ENCODE data around the gene MUSK.

DNA sequence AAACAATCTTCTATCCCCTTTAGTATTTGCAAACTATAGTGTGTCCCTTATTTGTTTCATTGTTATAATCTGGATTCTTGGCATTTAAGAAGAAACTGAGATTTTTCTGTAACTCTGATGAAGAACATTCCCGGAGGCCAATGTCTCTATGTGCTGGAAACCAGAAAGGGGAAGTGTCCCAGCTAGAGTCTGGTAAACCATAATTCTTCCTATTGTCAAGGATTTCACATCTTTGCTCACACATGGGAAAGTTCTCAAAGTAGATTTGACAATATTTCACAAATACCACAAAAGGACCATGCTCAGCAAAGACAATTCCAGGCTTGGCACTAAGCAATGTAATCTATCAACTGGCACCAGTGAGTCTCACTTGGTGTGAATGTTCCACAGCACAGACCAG lies 146.8 kb downstream of the MUSK start:
- TF ChIP-seq EZH2 (IDR thresholded peaks at IDR 0.05; ENCODE audit: low read length) (no peak), CTCF (optimal IDR thresholded peaks at IDR 0.05 in 1 of 3, IDR thresholded peaks at IDR 0.05 in 1 of 3, conservative IDR thresholded peaks at IDR 0.05 in 1 of 3; ENCODE audit: extremely low read depth in 1 of 3, insufficient read depth in 2 of 3, low read length in 3 of 3) (no peak)

All from keratinocyte (primary cell).